HepG2 (cell line): ENCODE results near the gene CPT1B. TPM values are rescaled to one million over a fixed set of nuclear protein-coding genes. Genes with fewer than 3 reads are reported as not detected.

ENCODE experiments used
- ARNTL ChIP-seq: sonication (generic); formaldehyde crosslinking; IDR thresholded peaks from 2 replicates; pipeline ENCODE4 v1.4.0; 2020; ENCODE audit warnings: mild to moderate bottlenecking, missing genetic modification reagents
- CBX1 ChIP-seq: IDR thresholded peaks from one replicate; pipeline ENCODE4 v1.6.1; 2016; ENCODE audit warnings: antibody characterized with exemption, low read depth
- CENPT ChIP-seq: sonication (generic); formaldehyde crosslinking; IDR thresholded peaks from 2 replicates; pipeline ENCODE4 v1.8.0; 2022; ENCODE audit warnings: low read depth, mild to moderate bottlenecking, moderate library complexity, missing genetic modification reagents
- EED ChIP-seq: sonication (generic); formaldehyde crosslinking; IDR thresholded peaks from 2 replicates; pipeline ENCODE4 v1.5.0; 2020; ENCODE audit warnings: mild to moderate bottlenecking, missing genetic modification reagents
- ESRRA ChIP-seq: sonication (generic); formaldehyde crosslinking; IDR thresholded peaks from 2 replicates; pipeline ENCODE4 v1.5.1; 2020; ENCODE audit warnings: mild to moderate bottlenecking, low read depth, missing genetic modification reagents
- HDAC2 ChIP-seq: sonication (generic); formaldehyde crosslinking; IDR thresholded peaks from 2 replicates; pipeline ENCODE4 v1.4.0; 2020; ENCODE audit warnings: missing genetic modification reagents
- HHEX ChIP-seq: IDR thresholded peaks from 2 replicates; pipeline ENCODE4 v1.6.1; 2016; ENCODE audit warnings: control low read depth
- HMG20A ChIP-seq: IDR thresholded peaks from 2 replicates; pipeline ENCODE4 v1.6.1; 2016; ENCODE audit warnings: borderline replicate concordance
- IKZF4 ChIP-seq: sonication (generic); formaldehyde crosslinking; IDR thresholded peaks from 2 replicates; pipeline ENCODE4 v1.5.1; 2020; ENCODE audit warnings: borderline replicate concordance, mild to moderate bottlenecking, low read depth, missing genetic modification reagents; ENCODE audit errors: not compliant biosample characterization
- KLF13 ChIP-seq: sonication (generic); formaldehyde crosslinking; IDR thresholded peaks from 2 replicates; pipeline ENCODE4 v1.4.0; 2020; ENCODE audit warnings: mild to moderate bottlenecking, missing genetic modification reagents
- MED1 ChIP-seq: sonication (generic); formaldehyde crosslinking; IDR thresholded peaks from 2 replicates; pipeline ENCODE4 v1.4.0; 2020; ENCODE audit warnings: missing genetic modification reagents
- MED13 ChIP-seq: sonication (generic); formaldehyde crosslinking; IDR thresholded peaks from 2 replicates; pipeline ENCODE4 v1.5.0; 2020; ENCODE audit warnings: missing genetic modification reagents
- MTA1 ChIP-seq: sonication (generic); formaldehyde crosslinking; IDR thresholded peaks from 2 replicates; pipeline ENCODE4 v1.4.0; 2020; ENCODE audit warnings: missing genetic modification reagents, mild to moderate bottlenecking, borderline replicate concordance
- MZF1 ChIP-seq: sonication (generic); formaldehyde crosslinking; IDR thresholded peaks from 2 replicates; pipeline ENCODE4 v1.8.1; 2023; ENCODE audit warnings: mild to moderate bottlenecking, missing genetic modification reagents, borderline replicate concordance
- NFE2L1 ChIP-seq: sonication (generic); formaldehyde crosslinking; IDR thresholded peaks from 2 replicates; pipeline ENCODE4 v1.4.0; 2020; ENCODE audit warnings: missing genetic modification reagents, mild to moderate bottlenecking, borderline replicate concordance
- RELA ChIP-seq: sonication (generic); formaldehyde crosslinking; IDR thresholded peaks from 2 replicates; pipeline ENCODE4 v1.4.0; 2020; ENCODE audit warnings: missing genetic modification reagents
- TBL1XR1 ChIP-seq: fragments of 150-350 bp; IDR thresholded peaks from 2 replicates; pipeline ENCODE4 v1.6.1; 2014; ENCODE audit warnings: borderline replicate concordance, low read length; ENCODE audit not compliant: partially characterized antibody
- ZBTB8A ChIP-seq: sonication (generic); formaldehyde crosslinking; IDR thresholded peaks from 2 replicates; pipeline ENCODE4 v1.4.0; 2020; ENCODE audit warnings: mild to moderate bottlenecking, low read depth, missing genetic modification reagents, borderline replicate concordance
- ZFP41 ChIP-seq: sonication (generic); formaldehyde crosslinking; IDR thresholded peaks from 2 replicates; pipeline ENCODE4 v1.4.0; 2020; ENCODE audit warnings: mild to moderate bottlenecking, missing genetic modification reagents, borderline replicate concordance
- ZNF10 ChIP-seq: sonication (generic); formaldehyde crosslinking; IDR thresholded peaks from 2 replicates; pipeline ENCODE4 v1.4.0; 2020; ENCODE audit warnings: mild to moderate bottlenecking, low read depth, missing genetic modification reagents, borderline replicate concordance
- ZNF136 ChIP-seq: sonication (generic); formaldehyde crosslinking; IDR thresholded peaks from 2 replicates; pipeline ENCODE4 v1.8.1; 2022; ENCODE audit warnings: low read depth, mild to moderate bottlenecking, moderate library complexity, missing genetic modification reagents
- ZNF549 ChIP-seq: sonication (generic); formaldehyde crosslinking; IDR thresholded peaks from 2 replicates; pipeline ENCODE4 v1.5.0; 2020; ENCODE audit warnings: missing genetic modification reagents
- ZNF574 ChIP-seq: sonication (generic); formaldehyde crosslinking; IDR thresholded peaks from 2 replicates; pipeline ENCODE4 v1.4.0; 2020; ENCODE audit warnings: missing genetic modification reagents
- ZNF577 ChIP-seq: sonication (generic); formaldehyde crosslinking; IDR thresholded peaks from 2 replicates; pipeline ENCODE4 v1.4.0; 2020; ENCODE audit warnings: mild to moderate bottlenecking, low read depth, missing genetic modification reagents, borderline replicate concordance
- ZNF607 ChIP-seq: sonication (generic); formaldehyde crosslinking; IDR thresholded peaks from 2 replicates; pipeline ENCODE4 v1.5.1; 2020; ENCODE audit warnings: missing genetic modification reagents, mild to moderate bottlenecking, borderline replicate concordance
- ZNF7 ChIP-seq: IDR thresholded peaks from 2 replicates; pipeline ENCODE4 v1.6.1; 2016; ENCODE audit warnings: missing biosample characterization, missing genetic modification reagents
- ZNF746 ChIP-seq: sonication (generic); formaldehyde crosslinking; IDR thresholded peaks from 2 replicates; pipeline ENCODE4 v1.8.0; 2022; ENCODE audit warnings: mild to moderate bottlenecking, missing genetic modification reagents
- ZNF839 ChIP-seq: sonication (generic); formaldehyde crosslinking; IDR thresholded peaks from 2 replicates; pipeline ENCODE4 v1.4.0; 2020; ENCODE audit warnings: missing genetic modification reagents, mild to moderate bottlenecking, borderline replicate concordance
- polyA plus RNA-seq, 8 experiments: library from polyadenylated mRNA; depleted of rRNA in 3 of 8; stranded (reverse) in 7 of 8; unstranded in 1 of 8; fragments of >200 nt; fragmentation: Illumina TruSeq in 4 of 8; extraction: Trizol in 4 of 8; gene quantifications; 2 replicates each; pipeline versions ENCODE4 v1.2.1 to v1.2.3, GENCODE V29; 2011 to 2016; ENCODE audit warnings: low read depth in 4 of 8, missing spikeins in 1 of 8, mixed read lengths in 1 of 8; ENCODE audit not compliant: insufficient read depth in 1 of 8
- total RNA-seq, 5 experiments: library from RNA; depleted of rRNA; stranded (reverse); fragments of >200 nt; fragmentation: Illumina TruSeq; extraction: Trizol; gene quantifications; 2 replicates each; pipeline ENCODE4 v1.2.3, GENCODE V29; 2016; ENCODE audit warnings: low read depth in 1 of 5
- TF ChIP-seq, protein P1 (sequence below): sonication (generic); formaldehyde crosslinking; IDR thresholded peaks from 2 replicates; pipeline ENCODE4 v1.8.0; 2022; ENCODE audit warnings: mild to moderate bottlenecking, missing genetic modification reagents

Gene CPT1B
- total and polyA plus RNA-seq, 2 of the 13 experiments (the other 11 are each of a cell fraction or from before 2014, with no cell fraction given), result 9.2 to 19.5 TPM

- TF ChIP-seq TBL1XR1, result no peak
- no peak for TF ChIP-seq ARNTL (CRISPR knock-in tag)
- no peak for TF ChIP-seq ZNF746 (CRISPR knock-in tag)
- TF ChIP-seq CENPT (CRISPR knock-in tag), result no peak
- TF ChIP-seq, protein P1, sequence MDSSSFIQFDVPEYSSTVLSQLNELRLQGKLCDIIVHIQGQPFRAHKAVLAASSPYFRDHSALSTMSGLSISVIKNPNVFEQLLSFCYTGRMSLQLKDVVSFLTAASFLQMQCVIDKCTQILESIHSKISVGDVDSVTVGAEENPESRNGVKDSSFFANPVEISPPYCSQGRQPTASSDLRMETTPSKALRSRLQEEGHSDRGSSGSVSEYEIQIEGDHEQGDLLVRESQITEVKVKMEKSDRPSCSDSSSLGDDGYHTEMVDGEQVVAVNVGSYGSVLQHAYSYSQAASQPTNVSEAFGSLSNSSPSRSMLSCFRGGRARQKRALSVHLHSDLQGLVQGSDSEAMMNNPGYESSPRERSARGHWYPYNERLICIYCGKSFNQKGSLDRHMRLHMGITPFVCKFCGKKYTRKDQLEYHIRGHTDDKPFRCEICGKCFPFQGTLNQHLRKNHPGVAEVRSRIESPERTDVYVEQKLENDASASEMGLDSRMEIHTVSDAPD (CRISPR knock-in tag), result no peak
- no peak for TF ChIP-seq ZNF10 (CRISPR knock-in tag)
- TF ChIP-seq ZNF136 (CRISPR knock-in tag), result peak; percentile 82; the same call in 1 of the 2 replicates
- no peak for TF ChIP-seq ZNF577
- no peak for TF ChIP-seq ZFP41
- TF ChIP-seq ZBTB8A (CRISPR knock-in tag), result no peak
- TF ChIP-seq ZNF549 (CRISPR knock-in tag), result no peak
- no peak for TF ChIP-seq ESRRA
- no peak for TF ChIP-seq IKZF4 (CRISPR knock-in tag)
- TF ChIP-seq MTA1 (CRISPR knock-in tag), result 0 out of 2 replicates have a peak, but pooled peaks have one; percentile 43
- TF ChIP-seq ZNF839 (CRISPR knock-in tag), result no peak
- peak; percentile 35; the same call in 1 of the 2 replicates for TF ChIP-seq ZNF607 (CRISPR knock-in tag)
- TF ChIP-seq NFE2L1, result no peak
- peak; percentile 52; the same call in 1 of the 2 replicates for TF ChIP-seq MED1
- no peak for TF ChIP-seq HHEX (CRISPR knock-in tag)
- TF ChIP-seq HDAC2 (CRISPR knock-in tag), result peak; percentile 56; the same call in 1 of the 2 replicates
- TF ChIP-seq MZF1, result no peak
- no peak for TF ChIP-seq CBX1
- TF ChIP-seq ZNF7 (CRISPR knock-in tag), result no peak
- no peak for TF ChIP-seq KLF13
- no peak for TF ChIP-seq HMG20A (CRISPR knock-in tag)
- peak; percentile 70; the same call in 1 of the 2 replicates for TF ChIP-seq EED (CRISPR knock-in tag)
- TF ChIP-seq MED13 (CRISPR knock-in tag), result no peak
- TF ChIP-seq RELA (CRISPR knock-in tag), result no peak
- peak; percentile 92 for TF ChIP-seq ZNF574
Measured at GRCh38 chr22:50613291-50613981, 35.2 kb upstream of the CPT1B start (continued).
